NCI-H146 treated with DMSO at 0.1 percent for 48 hours (cell line): ENCODE results near the gene EIF2S3B.
"Not testable (repeated sequence)": the region's sequence is repeated elsewhere in the genome, so short reads cannot be mapped to it uniquely, and the experiment has no call there.

Source experiments
- DNase-seq: peaks from one replicate; lab custom pipeline; 2025; ENCODE audit not compliant: unreplicated experiment; lab: John Stamatoyannopoulos, UW

EIF2S3B gene

GRCh38 chr12:10505620-10506019 is at the start of gene EIF2S3B:
Gene EIF2S3B (plus strand): TSS chr12:10505890. CDS start chr12:10505903, 13 bp downstream.
- DNase-seq: no peak

GRCh38 chr12:10456856-10457255 is 48.8 kb upstream of the EIF2S3B start:
- DNase-seq: no peak

- DNase-seq: no peak
These were observed 47.9 kb upstream of the EIF2S3B start for GRCh38 chr12:10457760-10458159.

- no peak for DNase-seq
These were observed 39.4 kb upstream of the EIF2S3B start for GRCh38 chr12:10466311-10466710.

- no peak for DNase-seq
These were observed 36.0 kb upstream of the EIF2S3B start for GRCh38 chr12:10469701-10470100.

- DNase-seq: not testable (repeated sequence)
These were observed 32.9 kb upstream of the EIF2S3B start for GRCh38 chr12:10472808-10473207.

- not testable (repeated sequence) for DNase-seq
These were observed 23.8 kb upstream of the EIF2S3B start for GRCh38 chr12:10481901-10482300.

GRCh38 chr12:10487328-10487727 is 18.4 kb upstream of the EIF2S3B start:
- not testable (repeated sequence) for DNase-seq

- no peak for DNase-seq
These were observed 13.9 kb upstream of the EIF2S3B start for GRCh38 chr12:10491766-10492165.

GRCh38 chr12:10497602-10498001 is 8.1 kb upstream of the EIF2S3B start:
- DNase-seq: no peak

- no peak for DNase-seq
These were observed 7.6 kb upstream of the EIF2S3B start for GRCh38 chr12:10498042-10498441.

GRCh38 chr12:10501030-10501429 is 4.7 kb upstream of the EIF2S3B start:
- peak; percentile 56 for DNase-seq

- DNase-seq: no peak
These were observed 2.2 kb upstream of the EIF2S3B start for GRCh38 chr12:10503460-10503859.

GRCh38 chr12:10511756-10512355 is 6.2 kb downstream of the EIF2S3B start:
- no peak for DNase-seq

- DNase-seq: no peak
These were observed 7.1 kb downstream of the EIF2S3B start for GRCh38 chr12:10512798-10513197.

GRCh38 chr12:10521555-10521954 is 15.9 kb downstream of the EIF2S3B start:
- no peak for DNase-seq

- DNase-seq: no peak
These were observed 22.7 kb downstream of the EIF2S3B start for GRCh38 chr12:10528174-10528953.

- DNase-seq: no peak
These were observed 23.9 kb downstream of the EIF2S3B start for GRCh38 chr12:10529603-10530002.

- DNase-seq: no peak
These were observed 32.0 kb downstream of the EIF2S3B start for GRCh38 chr12:10537721-10538120.

- DNase-seq: no peak
These were observed 35.1 kb downstream of the EIF2S3B start for GRCh38 chr12:10540776-10541205.

- DNase-seq: no peak
These were observed 37.8 kb downstream of the EIF2S3B start for GRCh38 chr12:10543499-10543898.

GRCh38 chr12:10551375-10551774 is 45.7 kb downstream of the EIF2S3B start:
- no peak for DNase-seq
